B cell (primary cell): ENCODE measurements around the gene RGS6. TPM values are rescaled to one million over a fixed set of nuclear protein-coding genes. Genes with fewer than 3 reads are reported as not detected.

ENCODE experiments used
- ATAC-seq: fragments of 200-7000 bp; cut with Tn5 transposase; one replicate; pipeline ENCODE4 v1.10.0; 2021; ENCODE audit warnings: low read depth, mild to moderate bottlenecking, moderate number of reproducible peaks, moderate library complexity
- CTCF ChIA-PET: fragments of 350-600 bp; sonication (Branson Sonifier 250); formaldehyde crosslinking; loops from one replicate; lab custom pipeline; 2021; ENCODE audit warnings: antibody characterized with exemption, inconsistent platforms; lab: Charles Lee
- POLR2A ChIA-PET: fragments of 350-600 bp; sonication (Branson Sonifier 250); formaldehyde crosslinking; loops from one replicate; lab custom pipeline; 2021; ENCODE audit warnings: antibody characterized with exemption; lab: Charles Lee
- DNase-seq: peaks from one replicate; pipeline ENCODE4 v3.0.0; 2013
- H2AFZ ChIP-seq: 2 replicates; pipeline ENCODE4 v1.6.1; 2012; ENCODE audit warnings: mild to moderate bottlenecking, low read depth, low read length; ENCODE audit not compliant: insufficient read depth, poor library complexity, severe bottlenecking
- H3K27ac ChIP-seq, 2 donors: 1 replicate in 1 of 2; 2 replicates in 1 of 2; pipeline ENCODE4 v1.5.1; 2012 to 2013; ENCODE audit warnings: low read length in 2 of 2, mild to moderate bottlenecking in 2 of 2, moderate library complexity in 1 of 2
- H3K27me3 ChIP-seq, 4 experiments: fragments of 200-600 bp in 1 of 4; sonication (generic) in 1 of 4; replicated peaks in 1 of 4; 1 replicate in 2 of 4; 2 replicates in 2 of 4; pipeline versions ENCODE4 v1.6.1 to v1.7.0; 2013 to 2016; ENCODE audit warnings: low read length in 3 of 4, mild to moderate bottlenecking in 2 of 4, mixed read lengths in 1 of 4, moderate library complexity in 1 of 4; ENCODE audit not compliant: insufficient read depth in 4 of 4, control insufficient read depth in 3 of 4; ENCODE audit errors: control extremely low read depth in 1 of 4
- H3K36me3 ChIP-seq, 2 experiments: replicated peaks in 1 of 2; 1 replicate in 1 of 2; 2 replicates in 1 of 2; pipeline versions ENCODE4 v1.6.1 to v1.7.1; 2013; ENCODE audit warnings: low read length in 1 of 2; ENCODE audit not compliant: insufficient read depth in 2 of 2, control insufficient read depth in 1 of 2; ENCODE audit errors: control extremely low read depth in 1 of 2, extremely low read depth in 1 of 2
- H3K4me1 ChIP-seq, 2 donors: fragments of 200-600 bp in 1 of 2; sonication (generic) in 1 of 2; 1 replicate in 1 of 2; 2 replicates in 1 of 2; pipeline versions ENCODE4 v1.5.1 to v1.6.1; 2013 to 2017; ENCODE audit warnings: low read length in 2 of 2; ENCODE audit not compliant: control insufficient read depth in 2 of 2, insufficient read depth in 2 of 2
- H3K4me2 ChIP-seq: replicated peaks from 2 replicates; pipeline ENCODE3; 2012; ENCODE audit warnings: mild to moderate bottlenecking, low read depth, low read length; ENCODE audit not compliant: poor library complexity, severe bottlenecking
- H3K4me3 ChIP-seq, 5 experiments: fragments of 200-600 bp in 1 of 5; sonication (generic) in 1 of 5; 1 replicate in 3 of 5; 2 replicates in 2 of 5; pipeline versions ENCODE4 v1.5.1 to v1.7.0; 2011 to 2016; ENCODE audit warnings: low read length in 4 of 5, mild to moderate bottlenecking in 4 of 5, low read depth in 2 of 5, control low read depth in 1 of 5, moderate library complexity in 1 of 5; ENCODE audit not compliant: insufficient read depth in 1 of 5; ENCODE audit errors: control extremely low read depth in 1 of 5, extremely low read depth in 1 of 5
- H3K79me2 ChIP-seq: fragments of 200-600 bp; sonication (generic); one replicate; pipeline ENCODE4 v1.6.0; 2016; ENCODE audit warnings: low read length; ENCODE audit not compliant: control insufficient read depth, insufficient read depth
- H3K9ac ChIP-seq: fragments of 200-600 bp; sonication (generic); 2 replicates; pipeline ENCODE4 v1.6.1; 2017; ENCODE audit warnings: mild to moderate bottlenecking, low read length, moderate library complexity
- H3K9me3 ChIP-seq, 3 donors: one replicate each; pipeline versions ENCODE4 v1.6.1 to v1.7.1; 2013; ENCODE audit warnings: low read length in 2 of 3; ENCODE audit not compliant: control insufficient read depth in 2 of 3, insufficient read depth in 1 of 3; ENCODE audit errors: control extremely low read depth in 1 of 3
- H4K20me1 ChIP-seq: 2 replicates; pipeline ENCODE4 v1.6.0; 2012; ENCODE audit warnings: mild to moderate bottlenecking, low read length; ENCODE audit not compliant: insufficient read depth, control insufficient read depth, poor library complexity, severe bottlenecking
- H3K27ac Mint-ChIP-seq: one replicate; pipeline ENCODE4 v1.8.0; 2021; ENCODE audit warnings: mixed read lengths
- H3K27me3 Mint-ChIP-seq: one replicate; pipeline ENCODE4 v1.8.0; 2021; ENCODE audit warnings: mixed read lengths
- H3K4me1 Mint-ChIP-seq: one replicate; pipeline ENCODE4 v1.8.0; 2021; ENCODE audit warnings: mixed read lengths
- H3K4me3 Mint-ChIP-seq: one replicate; pipeline ENCODE4 v1.8.0; 2021; ENCODE audit warnings: mixed read lengths
- H3K9me3 Mint-ChIP-seq: one replicate; pipeline ENCODE4 v1.8.0; 2022; ENCODE audit warnings: mixed read lengths; ENCODE audit not compliant: insufficient read depth
- EZH2 ChIP-seq: IDR thresholded peaks from 2 replicates; pipeline ENCODE4 v1.6.1; 2012; ENCODE audit warnings: borderline replicate concordance, low read depth, mild to moderate bottlenecking, moderate library complexity, low read length; ENCODE audit not compliant: insufficient read depth, poor library complexity, severe bottlenecking
- WGBS: methylation state at CpG from one replicate; pipeline ENCODE4 v1.1.5; 2013; ENCODE audit warnings: missing lambda C conversion rate; ENCODE audit not compliant: insufficient coverage; 5-methylcytosine and 5-hydroxymethylcytosine counted together
- intact Hi-C: fragments of 100-400 bp; cut with micrococcal nuclease; formaldehyde crosslinking; loops from one replicate; pipeline ENCODE4 v1.10.0; 2022
- polyA plus RNA-seq: library from polyadenylated mRNA; depleted of rRNA; stranded (reverse); fragments of >200 nt; gene quantifications from 2 replicates; pipeline ENCODE4 v1.2.3, GENCODE V29; 2012
- total RNA-seq, 2 donors: library from RNA; stranded (reverse); fragments of 120-200 nt in 1 of 2; gene quantifications; 1 replicate in 1 of 2; 2 replicates in 1 of 2; pipeline versions ENCODE4 v1.2.3 to v1.2.4, GENCODE V29; 2013 to 2022
- TF ChIP-seq, protein P1 (sequence below): fragments of 200-600 bp; IDR thresholded peaks from one replicate; pipeline ENCODE4 v1.8.0; 2022; ENCODE audit warnings: antibody characterized with exemption, mild to moderate bottlenecking

The RGS6 gene
- total and polyA plus RNA-seq, 2 donors (not counting 1 experiment from before 2014, with no cell fraction given): 0.07 TPM; not detected in 1

GRCh38 chr14:72129291-72129690, 197.1 kb downstream of the RGS6 start:
- H3K4me2 ChIP-seq: no peak overlapping the region
- CTCF ChIA-PET: no interaction called here
- no peaks in the 10 kb centered on the region for H4K20me1 ChIP-seq
- Mint-ChIP-seq H3K9me3 (no peaks in the 10 kb centered on the region), H3K4me1 (no peaks in the 10 kb centered on the region), H3K27me3 (peaks cover 38% of the 10 kb centered on the region), H3K27ac (no peak overlapping the region), H3K4me3 (no peak overlapping the region)
- no peaks in the 10 kb centered on the region for H3K79me2 ChIP-seq
- no peak overlapping the region for H3K27ac ChIP-seq
- POLR2A ChIA-PET: no interaction called here
- H3K27me3 ChIP-seq: peaks cover 0 to 21% (median 14%) of the 10 kb centered on the region in 4 experiments
- no peak overlapping the region for H3K9ac ChIP-seq
- H3K4me1 ChIP-seq: no peaks in the 10 kb centered on the region
- H3K4me3 ChIP-seq: no peak overlapping the region
- TF ChIP-seq EZH2: no peak
- TF ChIP-seq, protein P1, sequence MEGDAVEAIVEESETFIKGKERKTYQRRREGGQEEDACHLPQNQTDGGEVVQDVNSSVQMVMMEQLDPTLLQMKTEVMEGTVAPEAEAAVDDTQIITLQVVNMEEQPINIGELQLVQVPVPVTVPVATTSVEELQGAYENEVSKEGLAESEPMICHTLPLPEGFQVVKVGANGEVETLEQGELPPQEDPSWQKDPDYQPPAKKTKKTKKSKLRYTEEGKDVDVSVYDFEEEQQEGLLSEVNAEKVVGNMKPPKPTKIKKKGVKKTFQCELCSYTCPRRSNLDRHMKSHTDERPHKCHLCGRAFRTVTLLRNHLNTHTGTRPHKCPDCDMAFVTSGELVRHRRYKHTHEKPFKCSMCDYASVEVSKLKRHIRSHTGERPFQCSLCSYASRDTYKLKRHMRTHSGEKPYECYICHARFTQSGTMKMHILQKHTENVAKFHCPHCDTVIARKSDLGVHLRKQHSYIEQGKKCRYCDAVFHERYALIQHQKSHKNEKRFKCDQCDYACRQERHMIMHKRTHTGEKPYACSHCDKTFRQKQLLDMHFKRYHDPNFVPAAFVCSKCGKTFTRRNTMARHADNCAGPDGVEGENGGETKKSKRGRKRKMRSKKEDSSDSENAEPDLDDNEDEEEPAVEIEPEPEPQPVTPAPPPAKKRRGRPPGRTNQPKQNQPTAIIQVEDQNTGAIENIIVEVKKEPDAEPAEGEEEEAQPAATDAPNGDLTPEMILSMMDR: no peak
- WGBS: 88% methylated on average over 3 of the region's 3 CpGs
- H2AFZ ChIP-seq: no peak overlapping the region
- intact Hi-C loops: no loop called here
- no peak for ATAC-seq
- DNase-seq: no peak
- H3K36me3 ChIP-seq: no peaks in the 10 kb centered on the region
- no peaks in the 10 kb centered on the region for H3K9me3 ChIP-seq

DNA sequence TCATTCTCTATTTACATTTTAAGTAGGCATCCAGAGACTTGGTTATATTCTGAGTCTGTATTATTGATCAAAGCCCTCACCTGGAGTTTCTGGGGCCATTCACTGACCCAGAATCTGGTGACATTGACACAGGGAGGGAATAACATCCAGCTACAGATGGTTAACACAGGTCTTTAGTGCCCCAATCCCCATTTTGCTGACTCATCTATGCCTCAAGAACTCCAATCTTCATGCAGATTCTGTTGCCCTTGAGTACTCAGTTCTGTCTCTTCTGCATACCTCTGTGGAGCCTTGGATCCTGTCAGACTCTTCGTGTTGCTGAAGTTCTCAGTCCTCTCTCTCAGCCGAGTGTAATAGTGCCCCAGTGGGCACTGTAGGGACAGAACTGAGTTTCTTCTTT, 208.9 kb downstream of the RGS6 start:
- Histone ChIP-seq H3K4me3 (no peak overlapping the region), H4K20me1 (no peaks in the 10 kb centered on the region), H3K27ac (no peak overlapping the region), H3K79me2 (no peaks in the 10 kb centered on the region), H3K27me3 (no peaks in the 10 kb centered on the region), H3K9me3 (no peaks in the 10 kb centered on the region), H3K36me3 (no peaks in the 10 kb centered on the region), H3K9ac (no peak overlapping the region), H3K4me2 (no peak overlapping the region), H2AFZ (no peak overlapping the region), H3K4me1 (no peaks in the 10 kb centered on the region)
- no peak for ATAC-seq
- TF ChIP-seq, protein P1: no peak
- no peak for TF ChIP-seq EZH2
- ChIA-PET POLR2A (no interaction called here), CTCF (no interaction called here)
- 76% methylated on average over 2 of the region's 2 CpGs for WGBS
- DNase-seq: no peak
- Mint-ChIP-seq H3K9me3 (no peaks in the 10 kb centered on the region), H3K4me3 (no peak overlapping the region), H3K4me1 (no peaks in the 10 kb centered on the region), H3K27ac (no peak overlapping the region), H3K27me3 (peaks cover 25% of the 10 kb centered on the region)
- intact Hi-C loops: no loop called here
